ENCODE measurements around the gene OR2Z1.

Gene OR2Z1, protein sequence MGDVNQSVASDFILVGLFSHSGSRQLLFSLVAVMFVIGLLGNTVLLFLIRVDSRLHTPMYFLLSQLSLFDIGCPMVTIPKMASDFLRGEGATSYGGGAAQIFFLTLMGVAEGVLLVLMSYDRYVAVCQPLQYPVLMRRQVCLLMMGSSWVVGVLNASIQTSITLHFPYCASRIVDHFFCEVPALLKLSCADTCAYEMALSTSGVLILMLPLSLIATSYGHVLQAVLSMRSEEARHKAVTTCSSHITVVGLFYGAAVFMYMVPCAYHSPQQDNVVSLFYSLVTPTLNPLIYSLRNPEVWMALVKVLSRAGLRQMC

DNA sequence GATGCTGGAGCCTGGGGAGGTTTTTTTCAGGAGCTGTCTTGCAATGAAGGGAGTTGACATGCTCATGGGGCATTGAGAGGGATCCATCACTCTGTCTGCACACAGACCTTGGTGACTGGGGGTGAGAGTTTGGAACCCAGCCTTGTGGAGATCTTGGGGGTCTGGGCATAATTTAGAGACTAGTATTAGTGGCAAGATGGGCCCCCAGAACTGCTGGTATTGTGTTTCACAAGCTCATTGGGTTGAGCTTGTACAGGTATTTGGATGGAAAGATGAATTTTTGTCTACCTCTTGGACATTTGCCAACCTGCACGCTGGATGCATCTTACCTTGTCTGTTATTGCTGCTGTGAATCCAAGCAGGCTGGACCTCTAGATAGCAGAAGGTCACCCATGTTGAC lies at the start of gene OR2Z1:
Gene OR2Z1 (plus strand): TSS at position 301 of the 400 bp plus-strand sequence. CDS start 9,395 bp downstream, outside the sequence.
- no peak for DNase-seq (ENCODE audit: low read depth, low spot score)

DNA sequence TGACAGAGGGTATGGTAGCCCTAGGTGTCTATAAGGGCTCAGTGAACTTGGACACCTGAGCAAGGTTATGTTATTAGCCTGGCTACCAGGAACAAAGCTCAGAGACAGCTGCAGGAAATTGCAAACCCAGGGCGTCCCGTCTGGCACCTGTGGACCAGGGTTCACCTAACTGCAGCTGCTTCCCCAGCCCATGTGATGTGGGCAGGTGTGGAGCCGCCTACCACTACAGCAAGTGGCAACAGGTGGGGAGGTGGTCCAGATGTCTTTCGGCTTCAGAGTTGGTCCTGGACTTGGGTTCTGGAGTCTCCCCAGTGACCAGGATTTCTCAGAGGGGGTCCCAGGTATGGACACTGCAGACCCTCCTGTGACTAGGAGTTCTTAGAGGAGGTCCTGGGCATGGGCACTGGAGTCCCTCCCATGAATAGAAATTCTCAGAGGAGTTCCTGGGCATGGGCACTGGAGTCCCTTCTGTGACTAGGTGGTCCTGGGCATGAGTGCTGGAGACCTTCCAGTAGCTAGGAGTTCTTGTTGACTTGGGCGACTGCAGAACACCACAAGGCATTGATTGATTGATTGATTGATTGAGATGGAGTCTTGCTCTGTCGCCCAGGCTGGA lies 48.0 kb upstream of the OR2Z1 start:
- DNase-seq (ENCODE audit: low read depth, low spot score): no peak

DNA sequence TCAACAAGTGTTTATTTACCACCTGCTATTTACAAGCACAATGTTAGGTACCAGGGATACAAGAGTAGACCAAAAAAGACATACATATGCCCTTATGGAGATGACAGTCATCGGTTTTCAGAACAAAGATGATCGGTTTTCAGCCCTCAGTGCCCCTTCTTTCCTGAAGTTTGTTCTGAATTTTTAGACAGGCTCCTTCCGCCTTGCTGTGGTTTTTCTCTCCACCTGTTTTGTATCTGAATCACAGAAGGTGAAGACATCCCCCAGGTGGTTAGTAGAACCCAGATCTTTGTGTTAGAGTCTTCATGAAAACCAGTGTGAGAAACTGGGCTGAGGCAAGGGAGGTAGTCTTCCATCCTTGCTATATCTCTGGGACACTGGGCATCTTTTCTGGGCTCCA lies 46.4 kb upstream of the OR2Z1 start:
- no peak for DNase-seq (ENCODE audit: low read depth, low spot score)

DNA sequence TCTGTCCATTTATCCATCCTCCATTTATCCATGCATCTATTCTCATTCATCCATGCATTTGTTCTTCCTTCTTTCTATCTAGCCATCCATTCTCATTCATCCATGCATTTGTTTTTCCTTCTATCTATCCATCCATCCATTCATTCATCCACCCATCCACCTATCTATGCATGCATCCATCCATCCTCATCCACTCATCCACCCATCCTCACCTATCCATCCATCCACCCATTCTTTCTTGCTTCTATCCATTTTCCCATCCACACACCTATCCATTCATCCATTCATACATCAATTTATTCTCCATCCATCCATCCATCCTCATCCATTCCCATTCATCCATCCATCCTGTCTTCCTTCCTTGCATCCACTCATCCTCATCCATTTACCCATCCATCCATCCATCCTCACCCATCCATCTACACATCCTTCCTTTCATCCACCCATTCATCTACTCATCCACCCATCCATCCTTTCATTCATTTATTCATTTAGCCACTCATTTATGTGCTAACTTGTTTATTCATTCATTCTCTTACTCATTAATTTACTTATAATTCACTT lies 43.1 kb upstream of the OR2Z1 start:
- DNase-seq (ENCODE audit: low read depth, low spot score): no peak

- DNase-seq (ENCODE audit: low read depth, low spot score): no peak
These were observed 40.6 kb upstream of the OR2Z1 start for GRCh38 chr19:8680676-8681344.

- DNase-seq (ENCODE audit: low read depth, low spot score): no peak
These were observed 39.9 kb upstream of the OR2Z1 start for GRCh38 chr19:8681345-8682029.

- no peak for DNase-seq (ENCODE audit: low read depth, low spot score)
These were observed 39.0 kb upstream of the OR2Z1 start for GRCh38 chr19:8682472-8682871.

DNA sequence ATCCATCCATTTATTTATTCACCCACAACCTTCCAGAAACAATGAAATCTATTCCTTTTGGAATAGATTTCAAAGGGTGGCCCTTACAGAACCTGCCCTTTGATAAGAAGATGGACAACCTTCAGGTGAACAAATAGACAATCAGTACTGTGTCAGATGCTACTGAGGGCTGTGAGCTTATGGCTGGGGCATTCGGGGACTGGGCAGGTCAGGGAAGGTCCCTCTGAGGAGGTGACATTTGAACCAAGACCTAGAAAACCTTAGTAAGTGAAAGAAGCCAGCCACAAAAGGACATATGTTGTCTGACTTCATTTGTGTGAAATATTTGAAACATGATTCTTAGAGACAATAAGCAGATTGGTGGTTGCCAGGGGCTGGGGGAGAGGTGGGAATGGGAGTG lies 38.5 kb upstream of the OR2Z1 start:
- DNase-seq (ENCODE audit: low read depth, low spot score): no peak

DNA sequence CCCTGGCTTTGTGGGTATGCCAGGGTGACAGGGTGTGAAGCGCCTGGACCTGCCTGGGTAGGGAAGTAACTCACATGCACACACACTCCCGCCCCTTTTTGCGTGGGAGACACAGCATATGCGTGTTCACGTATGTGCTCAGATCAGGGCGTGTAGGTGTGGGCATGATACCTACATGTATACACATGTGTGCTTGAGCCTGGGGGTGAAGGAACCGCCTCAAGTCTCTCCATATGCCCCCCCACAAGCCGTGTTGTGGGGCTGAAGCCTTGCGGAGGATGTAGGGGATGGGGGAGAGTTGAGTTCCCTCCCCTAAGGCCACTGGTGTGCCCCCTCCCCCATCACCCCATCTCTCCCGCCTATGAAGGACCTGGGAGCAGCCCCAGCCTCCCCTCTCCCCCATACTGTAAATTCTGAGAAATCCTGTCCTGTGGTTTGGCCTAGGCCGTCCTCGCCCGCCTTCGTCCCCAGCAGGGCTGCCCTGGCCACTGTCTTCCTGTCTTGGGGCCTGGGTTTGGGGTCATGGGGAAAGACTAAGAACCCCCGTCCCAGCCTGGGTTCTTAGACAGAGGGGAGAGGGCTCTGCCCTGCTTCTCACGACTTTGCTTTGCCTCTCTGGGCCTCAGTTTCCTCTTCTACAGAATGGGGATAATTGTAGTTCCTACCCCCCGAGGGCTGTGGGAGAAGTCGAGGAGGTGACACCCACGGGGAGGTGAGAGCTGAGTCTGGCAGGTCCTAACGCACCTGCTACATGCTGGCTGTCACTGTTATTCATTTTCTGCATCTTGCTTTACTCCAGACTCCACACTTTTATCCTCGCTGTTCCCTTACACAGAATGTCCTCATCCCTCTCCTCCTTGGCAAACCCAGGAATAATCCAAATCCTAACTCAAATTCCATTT lies 37.2 kb upstream of the OR2Z1 start:
- no peak for DNase-seq (ENCODE audit: low read depth, low spot score)

- DNase-seq (ENCODE audit: low read depth, low spot score): no peak
These were observed 34.9 kb upstream of the OR2Z1 start for GRCh38 chr19:8686549-8686948.

- no peak for DNase-seq (ENCODE audit: low read depth, low spot score)
These were observed 32.5 kb upstream of the OR2Z1 start for GRCh38 chr19:8688930-8689329.

DNA sequence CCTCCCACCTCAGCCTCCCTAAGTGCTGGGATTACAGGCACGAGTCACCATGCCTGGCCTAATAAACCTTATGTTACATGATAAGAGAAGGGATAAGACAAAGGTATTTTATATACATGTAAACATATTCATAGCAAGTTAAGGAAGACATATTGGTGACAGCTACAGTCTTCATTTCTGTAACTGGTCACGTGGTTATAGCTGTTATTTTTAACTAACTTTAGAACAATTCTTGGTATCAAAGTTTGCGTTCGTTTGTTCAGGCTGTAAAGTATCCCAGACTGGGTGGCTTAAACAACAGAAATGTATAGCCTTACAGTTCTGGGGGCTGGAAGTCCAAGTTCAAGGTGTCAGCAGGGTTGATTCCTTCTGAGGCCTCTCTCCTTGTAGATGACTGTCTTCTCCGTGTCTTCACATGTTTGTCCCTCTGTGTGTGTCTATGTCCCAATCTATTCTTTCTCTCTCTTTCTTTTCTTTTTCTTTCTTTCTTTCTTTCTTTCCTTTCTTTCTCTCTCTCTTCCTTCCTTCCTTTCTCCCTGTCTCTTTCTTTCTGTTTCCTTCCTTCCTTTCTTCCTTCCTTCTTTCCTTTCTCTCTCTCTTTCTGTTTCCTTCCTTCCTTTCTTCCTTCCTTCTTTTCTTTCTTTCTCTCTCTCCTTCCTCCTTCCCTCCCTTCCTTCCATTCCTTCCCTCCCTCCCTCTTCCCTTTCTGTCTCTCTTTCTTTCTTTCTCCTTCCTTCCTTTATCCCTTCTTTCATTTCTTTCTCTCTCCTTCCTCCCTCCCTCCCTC lies 30.5 kb upstream of the OR2Z1 start:
- no peak for DNase-seq (ENCODE audit: low read depth, low spot score)

GRCh38 chr19:8695501-8695900 lies 25.9 kb upstream of the OR2Z1 start:
- DNase-seq (ENCODE audit: low read depth, low spot score): no peak

GRCh38 chr19:8695911-8696310 lies 25.5 kb upstream of the OR2Z1 start:
- no peak for DNase-seq (ENCODE audit: low read depth, low spot score)

DNA sequence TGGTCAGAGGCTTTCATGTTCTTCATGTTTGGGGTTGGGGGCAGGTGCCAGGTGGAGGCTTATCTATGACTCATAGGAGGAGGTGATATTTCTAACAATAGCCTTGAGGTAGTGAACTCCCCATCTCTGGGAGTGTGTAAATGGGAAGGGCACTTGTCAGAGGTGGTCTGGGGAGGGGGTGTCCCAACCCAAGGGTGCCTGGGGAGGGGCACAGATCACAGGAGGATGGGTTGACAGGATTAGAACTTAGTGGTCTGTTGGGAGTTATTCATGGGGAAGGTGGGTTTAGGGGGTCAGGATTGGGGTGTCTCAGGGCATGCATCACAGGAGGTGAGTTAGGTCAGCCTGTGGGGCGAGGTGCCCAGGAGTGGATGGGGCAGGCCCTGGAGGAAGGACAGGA lies 24.4 kb upstream of the OR2Z1 start:
- no peak for DNase-seq (ENCODE audit: low read depth, low spot score)

DNA sequence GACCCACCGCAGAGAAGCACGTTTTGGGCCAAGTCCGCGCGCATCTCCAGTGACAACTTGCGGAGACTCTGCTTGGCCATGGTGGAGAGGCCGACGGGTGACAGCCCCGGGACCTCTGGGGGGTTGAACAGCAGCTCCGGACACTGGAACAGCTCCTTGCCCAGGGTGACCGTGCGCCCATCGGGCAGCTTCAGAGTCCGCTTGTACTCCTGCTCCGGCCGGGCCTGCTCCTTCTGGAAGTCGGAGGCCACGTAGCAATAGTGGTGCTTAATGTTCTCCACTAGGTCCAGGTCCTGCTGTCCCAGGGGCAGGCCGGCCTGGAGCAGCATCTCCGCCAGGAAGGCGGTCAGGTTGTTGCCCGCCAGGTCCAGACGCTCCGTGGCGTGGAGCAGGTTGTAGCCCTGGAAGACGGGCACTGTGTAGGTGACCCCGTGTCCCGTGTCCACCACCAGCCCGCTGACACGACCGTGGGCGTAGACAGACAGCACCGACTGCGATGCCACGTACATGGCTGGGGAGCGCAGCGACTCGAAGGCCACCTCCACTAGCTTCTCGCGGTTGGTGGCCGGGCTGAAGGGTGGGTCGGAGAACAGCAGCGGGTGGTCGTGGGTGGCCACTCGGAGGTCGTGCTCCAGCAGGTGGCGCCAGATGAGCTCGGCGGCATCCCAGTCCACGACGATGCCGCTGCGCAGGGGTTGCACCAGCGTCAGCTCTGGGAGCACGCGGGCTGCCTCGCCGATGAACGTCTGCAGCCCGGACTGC lies 23.6 kb upstream of the OR2Z1 start:
- peak; percentile 54 for DNase-seq (ENCODE audit: low read depth, low spot score)

DNA sequence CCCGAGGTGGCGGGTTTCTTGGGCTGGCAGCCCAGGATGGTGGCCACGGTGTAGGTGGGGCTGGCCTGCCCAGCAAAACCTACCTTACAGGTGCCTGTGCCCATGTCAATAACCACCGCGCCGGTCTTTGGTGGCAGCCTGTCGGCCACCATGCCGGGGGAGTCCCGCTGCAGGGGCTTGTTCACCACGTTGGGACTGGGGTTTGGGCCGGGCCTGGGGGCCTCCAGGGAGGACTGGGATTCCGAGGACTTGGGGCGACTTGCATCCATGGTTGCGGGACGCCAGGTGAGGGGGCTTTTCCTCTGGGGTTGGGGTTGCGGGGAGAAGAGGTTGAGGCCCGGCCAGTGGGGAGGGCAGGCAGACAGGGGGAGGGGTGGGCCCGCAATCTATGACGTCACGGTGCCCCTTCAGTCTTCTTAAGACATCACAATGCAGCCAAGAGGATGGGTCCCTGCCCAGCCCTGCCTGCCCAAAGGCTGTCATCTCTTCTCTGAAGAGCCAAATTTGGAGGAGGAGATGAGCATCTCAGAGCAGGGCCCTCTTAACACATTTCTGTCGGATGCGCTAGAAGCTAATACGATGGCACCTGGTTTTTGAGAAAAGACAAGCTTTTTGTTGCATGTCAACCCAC lies 22.9 kb upstream of the OR2Z1 start, which contains the start of gene ACTL9:
Gene ACTL9 (minus strand): TSS at position 363 of the 631 bp plus-strand sequence. CDS start 94 bp downstream, at position 269.
- DNase-seq (ENCODE audit: low read depth, low spot score): no peak

- DNase-seq (ENCODE audit: low read depth, low spot score): no peak
These were observed 21.5 kb upstream of the OR2Z1 start for GRCh38 chr19:8699908-8700307.

- no peak for DNase-seq (ENCODE audit: low read depth, low spot score)
These were observed 20.5 kb upstream of the OR2Z1 start for GRCh38 chr19:8700956-8701355.

All from ELF-1 (cell line).